ENCODE measurements around the gene KLHL24. TPM values are rescaled to one million over a fixed set of nuclear protein-coding genes. Genes with fewer than 3 reads are reported as not detected.

The KLHL24 gene
- total RNA-seq, 1 experiment from 2014 or later: 59.1 TPM

- Histone ChIP-seq H3K4me2 (peak overlapping the region; percentile 95), H3K27me3 (ENCODE audit: insufficient read depth, low read depth) (no peaks in the 10 kb centered on the region), H3K4me1 (replicated peaks; ENCODE audit: insufficient read depth) (peaks cover 9% of the 10 kb centered on the region), H3K4me3 (peak overlapping the region; percentile 85), H2AFZ (peak overlapping the region; percentile 91), H4K20me1 (ENCODE audit: insufficient read depth) (no peaks in the 10 kb centered on the region), H3K9me2 (ENCODE audit: insufficient read depth) (no peaks in the 10 kb centered on the region), H3F3A (ENCODE audit: insufficient read depth, low read depth) (peaks cover 16% of the 10 kb centered on the region; the same call in 1 of the 2 replicates), H3K27ac (no peak overlapping the region), H3K9me3 (ENCODE audit: insufficient read depth, low read depth) (no peaks in the 10 kb centered on the region), H3K79me2 (ENCODE audit: low read depth) (peaks cover 22% of the 10 kb centered on the region), H3K36me3 (ENCODE audit: low read depth) (no peaks in the 10 kb centered on the region)
- intact Hi-C loops (cut with micrococcal nuclease; ENCODE audit: unreplicated experiment): loop anchor here (1.0 to 5.0 kb wide), 2 partner anchors 152 to 165 kb away; no protein-coding TSS in a partner anchor
- TF ChIP-seq CTCF (conservative IDR thresholded peaks at IDR 0.05): no peak
- TF ChIP-seq EZH2 (IDR thresholded peaks at IDR 0.05; ENCODE audit: low read depth): no peak
- DNase-seq: no peak
- CTCF ChIA-PET: interaction anchor here (0.6 kb wide), 1 partner anchor 61 kb away, joined by 4 read pairs; no protein-coding TSS in a partner anchor
- no TSS peak for BruUV-seq (replicated peaks)
- POLR2A ChIA-PET (ENCODE audit: unreplicated experiment): interaction anchor here (0.7 to 0.9 kb wide), 2 partner anchors 147 to 1822 kb away, joined by 6 to 9 read pairs; no protein-coding TSS in a partner anchor
Measured at GRCh38 chr3:183634707-183635106, 716 bp upstream of the KLHL24 start.

- no TSS peak for BruUV-seq (replicated peaks)
- no peaks in the 10 kb centered on the region for H3K9me3 ChIP-seq (ENCODE audit: insufficient read depth, low read depth)
- H2AFZ ChIP-seq: peak overlapping the region; percentile 91
- H3K27me3 ChIP-seq (ENCODE audit: insufficient read depth, low read depth): no peaks in the 10 kb centered on the region
- peaks cover 16% of the 10 kb centered on the region; the same call in 1 of the 2 replicates for H3F3A ChIP-seq (ENCODE audit: insufficient read depth, low read depth)
- no peak for DNase-seq
- intact Hi-C loops (cut with micrococcal nuclease; ENCODE audit: unreplicated experiment): loop anchor here (1.0 to 5.0 kb wide), 2 partner anchors 153 to 166 kb away; no protein-coding TSS in a partner anchor
- no peaks in the 10 kb centered on the region for H4K20me1 ChIP-seq (ENCODE audit: insufficient read depth)
- peaks cover 26% of the 10 kb centered on the region for H3K79me2 ChIP-seq (ENCODE audit: low read depth)
- TF ChIP-seq CTCF (conservative IDR thresholded peaks at IDR 0.05) (no peak), EZH2 (IDR thresholded peaks at IDR 0.05; ENCODE audit: low read depth) (no peak)
- ChIA-PET POLR2A (ENCODE audit: unreplicated experiment) (interaction anchor here (0.7 kb wide), 1 partner anchor 1823 kb away, joined by 9 read pairs; no protein-coding TSS in a partner anchor), CTCF (interaction anchor here (0.6 kb wide), 1 partner anchor 61 kb away, joined by 4 read pairs; no protein-coding TSS in a partner anchor)
- H3K27ac ChIP-seq: no peak overlapping the region
- peak overlapping the region; percentile 95 for H3K4me2 ChIP-seq
- H3K4me1 ChIP-seq (replicated peaks; ENCODE audit: insufficient read depth): peaks cover 9% of the 10 kb centered on the region
- H3K9me2 ChIP-seq (ENCODE audit: insufficient read depth): no peaks in the 10 kb centered on the region
- peak overlapping the region; percentile 85 for H3K4me3 ChIP-seq
- no peaks in the 10 kb centered on the region for H3K36me3 ChIP-seq (ENCODE audit: low read depth)
Measured at GRCh38 chr3:183635107-183635430, 354 bp upstream of the KLHL24 start.

- peak; percentile 94 to 98 for DNase-seq
- ChIA-PET POLR2A (ENCODE audit: unreplicated experiment) (interaction anchor here (0.5 to 0.7 kb wide), 9 partner anchors 10 to 882 kb away, joined by 3 to 8 read pairs (median 4); partner anchors contain the start of gene YEATS2), CTCF (interaction anchor here (0.6 kb wide), 2 partner anchors 49 to 1019 kb away, joined by 4 to 15 read pairs; no protein-coding TSS in a partner anchor)
- Histone ChIP-seq H3K9me2 (ENCODE audit: insufficient read depth) (no peaks in the 10 kb centered on the region), H3K4me1 (replicated peaks; ENCODE audit: insufficient read depth) (peaks cover 9% of the 10 kb centered on the region), H3K4me3 (peak overlapping the region; percentile 85), H4K20me1 (ENCODE audit: insufficient read depth) (no peaks in the 10 kb centered on the region), H3K79me2 (ENCODE audit: low read depth) (peaks cover 29% of the 10 kb centered on the region), H3K9me3 (ENCODE audit: insufficient read depth, low read depth) (no peaks in the 10 kb centered on the region), H3K36me3 (ENCODE audit: low read depth) (no peaks in the 10 kb centered on the region), H3K27ac (peak overlapping the region; percentile 50), H3F3A (ENCODE audit: insufficient read depth, low read depth) (peaks cover 16% of the 10 kb centered on the region; the same call in 1 of the 2 replicates), H2AFZ (peak overlapping the region; percentile 91), H3K4me2 (peak overlapping the region; percentile 95), H3K27me3 (ENCODE audit: insufficient read depth, low read depth) (no peaks in the 10 kb centered on the region)
- TF ChIP-seq EZH2 (IDR thresholded peaks at IDR 0.05; ENCODE audit: low read depth) (no peak), CTCF (conservative IDR thresholded peaks at IDR 0.05) (no peak)
- BruUV-seq (replicated peaks): no TSS peak
- intact Hi-C loops (cut with micrococcal nuclease; ENCODE audit: unreplicated experiment): loop anchor here (1.0 to 5.0 kb wide), 4 partner anchors 62 to 154 kb away; no protein-coding TSS in a partner anchor
Measured at GRCh38 chr3:183636221-183637105, 1.0 kb downstream of the KLHL24 start.
